Skin epidermis (tissue), 12 donors: ENCODE data around the gene SMC6.

Experiments
- H3K27ac ChIP-seq, 21 experiments: fragments of 200-600 bp; sonication (generic) in 11 of 21; one replicate each; pipeline ENCODE4 v1.5.0; 2020; ENCODE audit warnings: mild to moderate bottlenecking in 3 of 21, inconsistent platforms in 2 of 21, moderate library complexity in 2 of 21
- H3K4me3 ChIP-seq, 7 experiments: fragments of 200-600 bp; sonication (generic) in 2 of 7; one replicate each; pipeline ENCODE4 v1.5.0; 2020; ENCODE audit warnings: inconsistent platforms in 2 of 7, mild to moderate bottlenecking in 2 of 7, moderate library complexity in 1 of 7

SMC6 gene

GRCh38 chr2:17660219-17660618 is 93.4 kb downstream of the SMC6 start:
- no peak overlapping the region for H3K4me3 ChIP-seq
- H3K27ac ChIP-seq = no peak overlapping the region

DNA sequence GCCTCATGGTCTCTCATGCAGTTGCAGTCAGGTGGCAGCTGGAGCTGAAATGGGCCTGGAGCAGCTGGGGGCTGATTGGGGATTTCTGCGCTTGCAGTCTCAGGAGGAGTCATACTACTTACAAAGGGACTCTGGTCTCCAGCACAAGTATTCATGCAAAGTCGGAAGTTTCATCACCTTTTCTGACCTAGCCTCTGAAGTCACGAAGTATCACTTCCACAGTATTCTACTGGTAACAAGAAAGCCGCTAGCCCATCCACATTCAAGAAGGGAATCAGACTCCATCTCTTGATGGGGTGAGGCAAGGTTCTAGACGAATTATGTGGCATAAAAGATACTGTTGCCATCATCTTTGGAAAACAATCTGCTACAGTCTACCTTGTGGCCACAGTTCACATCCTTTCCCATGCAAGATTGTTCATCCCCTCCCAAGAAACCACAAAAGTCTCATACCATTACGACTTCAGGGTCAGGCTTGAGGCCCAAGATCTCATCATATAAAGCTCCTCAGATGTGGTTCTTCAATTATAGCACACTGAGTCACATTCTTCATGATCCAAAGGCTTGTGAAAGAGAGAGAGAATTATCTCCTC is 95.3 kb downstream of the SMC6 start:
- H3K27ac ChIP-seq = peak overlapping the region in 4 of 21 experiments; percentile 5 to 47 (median 6)

DNA sequence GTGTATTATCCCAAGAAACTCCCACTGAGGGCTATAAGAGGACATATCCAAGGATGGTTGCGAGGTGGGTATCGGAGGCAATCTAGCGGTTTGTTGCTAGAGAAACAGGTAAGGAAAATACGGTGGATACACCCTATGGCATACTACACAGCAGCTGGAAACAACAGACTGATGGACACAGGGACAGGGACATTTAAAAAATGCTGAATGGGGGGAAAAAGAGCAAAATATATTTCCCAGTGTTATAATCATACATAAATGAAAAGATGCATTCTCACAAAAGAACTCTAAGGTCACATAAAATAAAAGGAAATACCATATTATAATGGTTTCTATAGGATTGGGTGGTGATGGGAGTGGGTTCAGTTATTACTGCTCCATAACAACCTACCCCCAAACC is 95.9 kb downstream of the SMC6 start:
- no peak overlapping the region for H3K4me3 ChIP-seq
- H3K27ac ChIP-seq = peak overlapping the region in 4 of 21 experiments; percentile 5 to 47 (median 6)

More for the DNA sequence above, 95.3 kb downstream of the SMC6 start:
- H3K4me3 ChIP-seq = no peak overlapping the region

DNA sequence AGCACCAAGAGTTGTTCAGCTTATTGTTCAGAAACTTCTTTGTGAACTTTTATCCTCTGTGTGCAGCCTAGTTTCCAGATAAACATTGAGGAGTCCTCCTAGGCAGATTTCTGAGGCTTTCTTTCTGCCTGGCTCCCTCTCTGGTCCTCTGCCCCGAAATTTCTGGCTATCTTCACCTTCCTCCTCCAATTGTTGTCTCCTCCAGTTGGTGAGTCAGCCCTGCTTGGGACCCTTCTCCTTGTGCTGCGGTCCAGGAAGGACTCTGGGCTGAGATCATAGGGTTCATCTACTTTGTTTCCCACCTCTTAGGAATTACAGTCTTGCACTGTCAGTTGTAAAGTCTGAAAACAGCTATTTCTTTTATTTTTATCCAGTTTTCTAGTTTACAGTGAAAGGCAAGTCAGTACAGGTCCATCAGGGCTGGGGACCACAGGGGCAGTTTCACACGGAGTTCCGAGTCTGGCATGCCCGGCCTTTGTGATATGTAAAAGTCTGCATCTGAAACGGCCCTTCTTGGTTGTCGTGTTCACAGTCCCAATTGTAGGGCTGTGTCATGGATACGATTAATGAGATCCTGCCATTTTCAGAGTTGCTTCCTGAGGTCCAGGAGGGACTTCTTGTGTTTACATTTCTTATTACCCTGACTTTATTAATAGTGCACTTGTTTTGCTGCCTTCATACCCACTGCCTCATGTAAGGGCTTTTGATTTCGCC is 100.8 kb downstream of the SMC6 start:
- Histone ChIP-seq H3K27ac (no peak overlapping the region), H3K4me3 (no peak overlapping the region)

DNA sequence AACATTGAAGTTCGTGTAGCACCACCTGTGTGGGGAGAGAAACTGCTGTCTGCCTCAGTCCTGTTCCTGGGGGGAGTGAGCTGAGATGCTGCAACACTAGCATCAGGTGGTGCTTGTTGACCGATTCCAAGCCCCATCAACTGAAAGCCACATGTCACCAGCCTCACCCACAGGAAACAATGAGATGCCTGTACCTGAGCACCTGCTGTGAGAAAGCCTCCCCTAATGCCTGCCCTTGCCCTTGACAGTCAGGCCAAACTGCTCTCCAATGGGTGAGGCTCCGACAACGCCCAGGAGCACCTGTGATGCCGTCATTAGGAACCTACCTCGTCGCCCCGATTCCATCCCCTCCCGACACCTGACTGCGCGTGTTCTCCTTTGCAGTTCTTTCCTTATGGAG is 104.6 kb downstream of the SMC6 start:
- no peak overlapping the region for H3K4me3 ChIP-seq
- H3K27ac ChIP-seq = peak overlapping the region in 1 of 21 experiments; percentile 12

GRCh38 chr2:17648581-17648980 is 105.0 kb downstream of the SMC6 start:
- Histone ChIP-seq H3K4me3 (no peak overlapping the region), H3K27ac (peak overlapping the region in 1 of 21 experiments; percentile 12)

GRCh38 chr2:17646838-17647701 is 106.5 kb downstream of the SMC6 start:
- Histone ChIP-seq H3K4me3 (no peak overlapping the region), H3K27ac (peak overlapping the region in 1 of 21 experiments; percentile 16)

DNA sequence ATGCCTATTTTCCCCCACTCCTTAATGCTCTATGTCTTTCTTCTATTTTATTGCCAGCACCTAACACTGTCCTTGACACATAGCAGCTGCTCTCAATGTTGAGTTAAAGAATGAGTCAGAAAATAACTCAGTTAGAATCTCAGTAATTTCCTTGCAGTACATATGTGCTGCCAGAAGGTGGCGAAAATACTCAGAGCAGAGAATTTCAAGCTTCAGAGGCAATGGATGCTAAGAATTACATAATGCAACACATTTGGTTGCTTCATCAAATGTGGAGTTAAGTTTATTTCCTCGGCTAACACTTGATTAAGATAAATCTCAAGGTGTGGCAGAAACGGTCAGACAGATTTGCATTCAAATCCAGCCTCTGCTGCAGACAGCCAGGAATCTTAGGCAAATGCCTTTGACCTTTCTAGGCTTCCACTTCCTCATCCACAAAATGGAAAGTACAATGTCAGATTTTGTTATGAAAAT is 107.5 kb downstream of the SMC6 start:
- H3K27ac ChIP-seq = peak overlapping the region in 9 of 21 experiments; percentile 8 to 85 (median 40)

GRCh38 chr2:17644997-17645720 is 108.5 kb downstream of the SMC6 start:
- Histone ChIP-seq H3K4me3 (no peak overlapping the region), H3K27ac (peak overlapping the region in 15 of 21 experiments; percentile 8 to 85 (median 40))

More for the DNA sequence above, 107.5 kb downstream of the SMC6 start:
- no peak overlapping the region for H3K4me3 ChIP-seq

DNA sequence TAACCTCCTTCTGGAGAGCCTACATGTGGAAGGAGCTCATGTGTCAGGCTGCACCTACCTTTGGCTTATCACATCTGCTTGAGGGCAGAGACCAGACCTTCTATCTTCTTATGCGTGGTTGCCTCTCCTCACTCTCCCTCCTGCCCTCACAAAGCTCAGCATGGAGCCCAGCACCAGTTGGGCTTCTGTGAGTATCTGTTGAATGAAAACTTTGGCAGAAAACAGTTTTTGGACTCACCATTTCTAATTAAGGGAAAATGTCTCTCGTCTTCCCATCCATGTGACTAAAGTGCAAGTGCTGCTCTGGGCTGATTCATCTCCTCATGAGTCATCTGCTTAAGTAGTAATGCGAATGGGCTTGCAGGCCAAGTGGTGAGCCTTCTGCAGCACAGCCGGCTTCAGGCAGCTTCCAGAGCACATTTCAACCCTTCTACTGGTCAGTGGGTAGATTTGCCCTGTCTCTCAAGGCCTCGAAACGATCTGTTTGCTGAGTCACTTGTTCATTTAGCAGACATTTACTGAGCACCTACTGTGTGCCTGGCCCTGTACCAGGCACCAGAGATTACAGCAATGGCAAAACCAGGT is 110.5 kb downstream of the SMC6 start:
- Histone ChIP-seq H3K27ac (peak overlapping the region in 18 of 21 experiments; percentile 29 to 85 (median 66)), H3K4me3 (no peak overlapping the region)

DNA sequence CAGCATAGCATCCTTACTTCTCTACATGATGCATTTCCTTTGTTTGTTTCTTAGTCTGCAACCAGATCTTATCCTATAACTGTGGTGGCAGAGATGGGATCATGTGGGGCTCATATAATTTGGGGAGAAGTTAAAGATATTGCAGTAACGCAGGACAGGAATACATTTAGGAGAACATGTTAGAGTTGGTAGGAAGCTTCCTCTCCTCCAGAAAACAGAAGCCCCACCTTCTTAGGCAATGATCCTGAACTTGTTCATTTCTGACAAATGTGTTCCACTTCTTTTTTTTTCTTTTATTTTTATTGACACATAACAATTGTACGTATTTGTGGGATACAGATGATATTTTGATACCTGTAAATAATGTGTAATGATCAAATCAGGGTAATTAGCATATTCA is 113.2 kb downstream of the SMC6 start:
- H3K27ac ChIP-seq = no peak overlapping the region
- no peak overlapping the region for H3K4me3 ChIP-seq

- H3K27ac ChIP-seq = no peak overlapping the region
- H3K4me3 ChIP-seq = no peak overlapping the region
Measured at GRCh38 chr2:17638196-17638743, 115.3 kb downstream of the SMC6 start.

DNA sequence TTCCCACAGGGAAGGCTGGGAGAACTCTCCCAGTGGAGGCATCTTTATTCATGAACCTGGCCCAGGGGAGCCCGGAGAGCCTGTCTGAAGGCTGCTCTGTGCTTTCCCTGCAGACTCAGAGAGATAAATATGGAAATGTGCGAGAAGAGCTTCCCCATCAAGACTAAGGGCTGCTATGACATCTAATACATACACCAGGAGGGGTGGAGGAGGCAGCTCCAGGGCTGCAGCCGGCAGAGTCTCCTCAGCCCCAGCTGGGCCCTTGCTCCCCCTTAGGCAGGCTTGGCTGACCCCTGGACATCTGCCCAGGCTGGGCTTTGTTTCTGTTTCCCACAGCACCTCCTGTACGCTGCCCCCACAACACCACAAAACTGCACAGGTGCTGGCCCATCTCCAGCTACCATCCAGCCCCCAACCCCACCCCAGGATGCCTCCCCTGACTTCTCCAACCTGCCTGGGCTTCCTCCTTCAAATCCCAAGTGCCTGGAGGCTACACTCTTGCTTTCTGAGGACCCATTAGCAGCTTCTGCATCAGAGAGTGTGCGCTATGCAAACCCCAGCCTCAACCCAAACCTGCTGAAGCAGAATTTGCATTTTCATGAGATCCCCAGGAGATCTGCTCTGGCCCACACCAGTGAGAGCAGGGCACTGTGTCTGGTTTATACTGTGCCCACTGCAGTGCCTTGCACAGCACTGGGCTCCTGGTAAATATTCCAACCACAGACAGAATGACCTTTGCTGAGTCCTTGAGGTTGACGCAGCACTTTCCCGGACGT is 116.3 kb downstream of the SMC6 start:
- no peak overlapping the region for H3K27ac ChIP-seq

GRCh38 chr2:17636257-17636656 is 117.4 kb downstream of the SMC6 start:
- H3K4me3 ChIP-seq = no peak overlapping the region
- no peak overlapping the region for H3K27ac ChIP-seq

More for the DNA sequence above, 116.3 kb downstream of the SMC6 start:
- H3K4me3 ChIP-seq = no peak overlapping the region

DNA sequence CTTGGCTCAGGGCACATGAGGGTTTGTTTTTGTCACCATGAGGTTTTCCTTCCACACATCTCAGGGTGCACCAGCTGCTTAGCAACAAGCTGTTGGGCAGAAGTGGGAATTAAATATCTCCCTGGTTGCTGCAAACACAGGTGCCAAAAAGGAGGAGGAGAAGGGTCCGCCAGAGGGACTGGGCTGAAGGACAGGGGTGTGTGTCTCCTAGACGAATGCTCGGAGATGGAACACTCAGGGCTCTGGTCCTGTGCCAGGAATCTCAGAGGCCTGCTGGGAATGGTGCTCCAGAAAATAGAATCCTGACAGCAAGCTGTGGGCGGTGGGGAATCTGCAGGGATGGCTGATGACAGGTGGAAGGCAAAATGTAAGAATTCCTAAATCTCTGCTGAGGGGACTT is 118.6 kb downstream of the SMC6 start:
- no peak overlapping the region for H3K27ac ChIP-seq
- no peak overlapping the region for H3K4me3 ChIP-seq

- Histone ChIP-seq H3K4me3 (no peak overlapping the region), H3K27ac (no peak overlapping the region)
Measured at GRCh38 chr2:17630089-17630488, 123.5 kb downstream of the SMC6 start.

GRCh38 chr2:17628349-17629261 is 125.0 kb downstream of the SMC6 start:
- peak overlapping the region in 13 of 21 experiments; percentile 8 to 69 (median 40) for H3K27ac ChIP-seq
- no peak overlapping the region for H3K4me3 ChIP-seq
